BJ (cell line): ENCODE measurements around the gene COL23A1. TPM values are rescaled to one million over a fixed set of nuclear protein-coding genes. Genes with fewer than 3 reads are reported as not detected.

Source experiments
- CTCF ChIA-PET: fragments of 350-600 bp; formaldehyde crosslinking; extraction: SDS; loops from one replicate; lab custom pipeline; 2021; ENCODE audit warnings: antibody characterized with exemption, inconsistent platforms; lab: Yijun Ruan, JAX
- POLR2A ChIA-PET: fragments of 300-600 bp; sonication (Branson Sonifier 250); formaldehyde crosslinking; extraction: SDS; loops from one replicate; lab custom pipeline; 2021; ENCODE audit warnings: antibody characterized with exemption; lab: Charles Lee
- DNase-seq: peaks from one replicate; pipeline ENCODE4 v3.0.0-alpha.2; 2011; ENCODE audit warnings: low read depth
- H3K27me3 ChIP-seq: 2 replicates; pipeline ENCODE4 v1.6.0; 2011; ENCODE audit warnings: low read length; ENCODE audit not compliant: control insufficient read depth, insufficient read depth
- H3K36me3 ChIP-seq: 2 replicates; pipeline ENCODE4 v1.5.1; 2011; ENCODE audit warnings: low read length; ENCODE audit not compliant: control insufficient read depth, insufficient read depth
- H3K4me3 ChIP-seq: 2 replicates; pipeline ENCODE4 v1.5.1; 2011; ENCODE audit warnings: low read depth, mild to moderate bottlenecking, control low read depth, low read length
- polyA plus RNA-seq: library from polyadenylated mRNA; depleted of rRNA; stranded (reverse); fragments of >200 nt; gene quantifications from 2 replicates; pipeline ENCODE4 v1.2.3, GENCODE V29; 2011
- TF ChIP-seq, protein P1 (sequence below): IDR thresholded peaks from 2 replicates; pipeline ENCODE4 v1.5.1; 2011; ENCODE audit warnings: low read depth, mild to moderate bottlenecking, control low read depth, inconsistent platforms, low read length, moderate library complexity; ENCODE audit not compliant: insufficient read depth

COL23A1 gene
- polyA plus RNA-seq, 1 experiment, result not detected

DNA sequence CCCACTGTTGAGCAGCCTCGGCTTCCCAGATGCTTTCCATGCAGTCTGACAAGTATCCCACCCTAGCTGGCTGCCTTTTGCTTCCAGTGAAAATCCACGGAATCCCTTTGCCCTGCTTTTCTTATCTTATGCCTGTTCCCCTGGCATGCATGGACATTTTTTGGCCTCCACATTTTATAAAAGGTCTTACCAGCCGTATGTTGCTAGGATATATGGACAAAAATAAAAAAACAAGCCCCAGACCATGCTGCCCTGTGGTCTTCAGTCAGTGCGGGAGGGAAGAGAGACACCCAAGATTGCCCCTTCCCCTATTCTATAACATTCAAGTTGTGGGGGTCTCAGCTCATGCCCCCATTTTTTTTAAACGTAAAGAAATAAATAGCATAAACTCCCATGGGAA lies 129.6 kb downstream of the COL23A1 start:
- no peak overlapping the region for H3K4me3 ChIP-seq
- H3K36me3 ChIP-seq, result no peaks in the 10 kb centered on the region
- no peak for DNase-seq
- TF ChIP-seq, protein P1, sequence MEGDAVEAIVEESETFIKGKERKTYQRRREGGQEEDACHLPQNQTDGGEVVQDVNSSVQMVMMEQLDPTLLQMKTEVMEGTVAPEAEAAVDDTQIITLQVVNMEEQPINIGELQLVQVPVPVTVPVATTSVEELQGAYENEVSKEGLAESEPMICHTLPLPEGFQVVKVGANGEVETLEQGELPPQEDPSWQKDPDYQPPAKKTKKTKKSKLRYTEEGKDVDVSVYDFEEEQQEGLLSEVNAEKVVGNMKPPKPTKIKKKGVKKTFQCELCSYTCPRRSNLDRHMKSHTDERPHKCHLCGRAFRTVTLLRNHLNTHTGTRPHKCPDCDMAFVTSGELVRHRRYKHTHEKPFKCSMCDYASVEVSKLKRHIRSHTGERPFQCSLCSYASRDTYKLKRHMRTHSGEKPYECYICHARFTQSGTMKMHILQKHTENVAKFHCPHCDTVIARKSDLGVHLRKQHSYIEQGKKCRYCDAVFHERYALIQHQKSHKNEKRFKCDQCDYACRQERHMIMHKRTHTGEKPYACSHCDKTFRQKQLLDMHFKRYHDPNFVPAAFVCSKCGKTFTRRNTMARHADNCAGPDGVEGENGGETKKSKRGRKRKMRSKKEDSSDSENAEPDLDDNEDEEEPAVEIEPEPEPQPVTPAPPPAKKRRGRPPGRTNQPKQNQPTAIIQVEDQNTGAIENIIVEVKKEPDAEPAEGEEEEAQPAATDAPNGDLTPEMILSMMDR, result no peak
- POLR2A ChIA-PET, result no interaction called here
- CTCF ChIA-PET, result no interaction called here
- no peaks in the 10 kb centered on the region for H3K27me3 ChIP-seq

DNA sequence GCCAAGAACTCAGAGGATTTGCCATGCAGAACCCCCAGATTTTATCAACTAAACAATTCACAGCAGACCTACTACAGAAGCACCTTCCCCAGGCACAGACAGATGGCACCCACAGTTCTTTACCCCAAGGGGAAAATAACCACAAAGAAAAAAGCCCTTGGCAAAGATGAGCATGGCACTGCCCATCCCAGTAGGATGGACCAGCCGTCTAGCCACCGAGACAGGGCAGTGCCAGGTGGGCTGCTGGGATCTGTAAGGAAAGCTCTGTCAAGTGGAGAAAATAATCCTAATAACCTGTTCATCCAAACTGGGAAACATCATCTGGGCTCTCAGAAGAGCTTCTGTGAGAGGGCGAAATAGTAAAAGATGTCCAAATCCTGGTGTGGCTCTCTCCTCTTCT lies 130.0 kb downstream of the COL23A1 start:
- DNase-seq, result no peak
- CTCF ChIA-PET, result no interaction called here

DNA sequence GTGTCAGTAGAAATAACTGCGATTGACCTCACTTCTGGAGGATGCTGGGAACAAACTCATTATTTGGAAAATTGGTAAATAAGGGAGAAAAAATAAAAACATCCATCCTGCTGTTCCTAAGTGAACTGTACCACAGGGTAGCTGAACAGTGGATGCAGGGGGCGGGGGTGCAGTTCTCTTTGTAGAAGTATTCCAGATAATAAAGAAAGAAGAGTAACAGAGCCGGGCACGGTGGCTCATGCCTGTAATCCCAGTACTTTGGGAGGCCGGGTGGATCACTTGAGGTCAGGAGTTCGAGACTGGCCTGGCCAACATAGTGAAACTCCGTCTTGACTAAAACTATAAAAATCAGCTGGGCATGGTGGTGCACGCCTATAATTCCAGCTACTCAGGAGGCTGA lies 132.1 kb downstream of the COL23A1 start:
- Histone ChIP-seq H3K27me3 (no peaks in the 10 kb centered on the region), H3K36me3 (no peaks in the 10 kb centered on the region), H3K4me3 (no peak overlapping the region)
- CTCF ChIA-PET, result no interaction called here
- POLR2A ChIA-PET, result no interaction called here
- TF ChIP-seq, protein P1, result no peak
- no peak for DNase-seq

More for the DNA sequence above, 130.0 kb downstream of the COL23A1 start:
- H3K36me3 ChIP-seq, result no peaks in the 10 kb centered on the region
- no peak overlapping the region for H3K4me3 ChIP-seq
- TF ChIP-seq, protein P1, result no peak
- no peaks in the 10 kb centered on the region for H3K27me3 ChIP-seq
- POLR2A ChIA-PET, result no interaction called here

DNA sequence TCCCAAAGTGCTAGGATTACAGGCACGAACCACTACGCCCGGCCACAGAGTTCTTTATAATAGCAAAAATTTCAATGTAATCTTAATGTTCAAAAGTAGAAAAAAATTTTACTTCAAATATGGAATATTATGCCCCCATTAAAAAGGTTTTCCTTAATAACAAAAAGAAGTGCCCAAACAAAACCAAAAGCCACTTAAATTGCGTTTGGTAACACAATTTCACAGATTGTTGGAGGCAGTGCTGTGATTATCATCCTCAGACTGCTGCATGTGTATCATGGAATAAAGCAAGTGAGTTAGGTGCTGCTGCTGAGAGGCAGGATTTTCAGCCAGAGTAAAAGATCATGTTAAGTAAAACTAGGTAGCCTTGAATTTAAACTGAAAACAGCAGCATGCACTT lies 132.7 kb downstream of the COL23A1 start:
- Histone ChIP-seq H3K27me3 (no peaks in the 10 kb centered on the region), H3K4me3 (no peak overlapping the region), H3K36me3 (no peaks in the 10 kb centered on the region)
- TF ChIP-seq, protein P1, result no peak
- ChIA-PET POLR2A (no interaction called here), CTCF (no interaction called here)
- DNase-seq, result no peak

DNA sequence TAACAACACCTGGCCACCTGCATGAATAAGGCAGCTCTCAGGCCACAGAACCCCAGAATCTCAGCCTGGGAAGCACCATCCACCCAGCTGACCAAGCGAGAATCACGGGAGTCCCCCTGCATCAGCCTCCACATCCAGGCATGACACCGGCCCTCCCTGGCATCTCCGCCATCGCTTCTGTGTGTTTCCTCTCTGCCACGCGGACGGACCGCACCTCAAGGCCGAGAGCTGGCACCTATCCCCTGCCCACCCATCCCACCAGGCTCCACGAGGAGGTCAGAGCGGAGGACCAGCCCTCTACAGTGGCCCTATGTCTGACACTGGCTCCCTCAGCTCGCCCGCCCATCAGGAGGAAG lies 134.7 kb downstream of the COL23A1 start:
- Histone ChIP-seq H3K36me3 (no peaks in the 10 kb centered on the region), H3K27me3 (no peaks in the 10 kb centered on the region), H3K4me3 (no peak overlapping the region)
- CTCF ChIA-PET, result no interaction called here
- DNase-seq, result no peak
- POLR2A ChIA-PET, result no interaction called here
- TF ChIP-seq, protein P1, result no peak
